Testis (tissue), 2 donors: ENCODE measurements around the gene HOTAIR.

ENCODE experiments used
- CTCF ChIP-seq, 3 experiments: fragments of 450-650 bp in 2 of 3; fragments of 200-600 bp in 1 of 3; sonication (generic) in 1 of 3; IDR thresholded peaks; one replicate each; pipeline ENCODE4 v1.5.1; 2016 to 2019; ENCODE audit warnings: antibody characterized with exemption in 3 of 3, mild to moderate bottlenecking in 2 of 3, moderate library complexity in 1 of 3
- POLR2A ChIP-seq: fragments of 450-650 bp; IDR thresholded peaks from one replicate; pipeline ENCODE4 v1.6.1; 2017; ENCODE audit warnings: antibody characterized with exemption, mild to moderate bottlenecking, moderate library complexity

GRCh38 chr12:54001283-54002187, 26.8 kb upstream of the HOTAIR start:
- TF ChIP-seq POLR2A (no peak), CTCF (IDR thresholded peaks at IDR 0.05) (no peak)
